Heart right ventricle (tissue), 16 donors: Measurements from ENCODE around the gene MAGEB2. TPM values are rescaled to one million over a fixed set of nuclear protein-coding genes. Genes with fewer than 3 reads are reported as not detected.

Source experiments
- ATAC-seq, 8 donors: fragments of 200-7000 bp; cut with Tn5 transposase; one replicate each; pipeline ENCODE4 v1.9.1; 2020; ENCODE audit warnings: mild to moderate bottlenecking in 8 of 8, moderate library complexity in 8 of 8, moderate number of reproducible peaks in 1 of 8
- DNase-seq, 2 donors: peaks; one replicate each; pipeline ENCODE4 v3.0.0-alpha.2; 2020
- H3K27ac ChIP-seq, 10 donors: fragments of 200-600 bp; sonication (generic) in 2 of 10; one replicate each; pipeline versions ENCODE4 v1.5.0 to v1.8.0; 2020 to 2022; ENCODE audit warnings: mild to moderate bottlenecking in 3 of 10
- H3K27me3 ChIP-seq, 7 donors: fragments of 200-600 bp; one replicate each; pipeline ENCODE4 v1.8.0; 2021 to 2022; ENCODE audit warnings: mild to moderate bottlenecking in 2 of 7
- H3K36me3 ChIP-seq, 9 donors: fragments of 200-600 bp; sonication (generic) in 1 of 9; one replicate each; pipeline versions ENCODE4 v1.5.0 to v1.8.0; 2020 to 2022; ENCODE audit warnings: mild to moderate bottlenecking in 2 of 9
- H3K4me1 ChIP-seq, 9 donors: fragments of 200-600 bp; sonication (generic) in 1 of 9; one replicate each; pipeline versions ENCODE4 v1.5.0 to v1.8.0; 2020 to 2022; ENCODE audit warnings: mild to moderate bottlenecking in 4 of 9
- H3K4me3 ChIP-seq, 10 donors: fragments of 200-600 bp; sonication (generic) in 2 of 10; one replicate each; pipeline versions ENCODE4 v1.5.0 to v1.8.0; 2020 to 2022; ENCODE audit warnings: mild to moderate bottlenecking in 7 of 10, moderate library complexity in 2 of 10
- H3K9me3 ChIP-seq, 11 donors: fragments of 200-600 bp in 10 of 11; sonication (generic) in 2 of 11; one replicate each; pipeline versions ENCODE4 v1.5.0 to v1.8.0; 2013 to 2022; ENCODE audit warnings: mild to moderate bottlenecking in 2 of 11, control low read depth in 1 of 11, moderate library complexity in 1 of 11
- WGBS, 2 donors: extraction: QIAGEN DNeasy Blood & Tissue Kit; methylation state at CpG; one replicate each; pipeline ENCODE4 v1.1.7; 2013; ENCODE audit warnings: inconsistent platforms in 1 of 2; 5-methylcytosine and 5-hydroxymethylcytosine counted together
- intact Hi-C, 10 donors: fragments of 100-400 bp; cut with DNase I; formaldehyde crosslinking; loops; one replicate each; pipeline versions ENCODE4 v1.11.1 to v1.14.2; 2022
- polyA plus RNA-seq, 2 donors: library from polyadenylated mRNA; stranded (reverse); fragments of 200-250 nt; gene quantifications; one replicate each; pipeline ENCODE4 v1.2.3, GENCODE V29; 2013
- total RNA-seq, 10 donors: library from RNA; stranded (reverse); fragmentation: NEBNext Ultra II Directional in 3 of 10; extraction: Animal tissue kit (Norgen Biotek cat#: 25700) in 3 of 10; gene quantifications; one replicate each; pipeline versions ENCODE4 v1.2.1 to v1.2.4, GENCODE V29; 2021 to 2023
- TF ChIP-seq, protein P1 (sequence below), 9 donors: fragments of 200-600 bp; sonication (generic) in 2 of 9; IDR thresholded peaks; one replicate each; pipeline versions ENCODE4 v1.5.0 to v1.8.0; 2021 to 2022; ENCODE audit warnings: antibody characterized with exemption in 9 of 9, mild to moderate bottlenecking in 5 of 9, moderate library complexity in 1 of 9
- donor health status: Arrhythmogenic right ventricular cardiomyopathy.
- donor health status: ischemic (EF 13 %, LVEDD 7.1; RV severe dilation, severe dysfunction).
- donor health status: healthy with polysubstance abuse.
- donor health status: DM: no; HTN: yes; CAD: no.
- donor health status: DM: no; HTN: no; CAD: no.
- donor health status: ischemic (EF 25% LVEDD 6.9; RV normal size, moderate dysfunction).
- donor health status: ischemic (EF 25% LVEDD 5.7; RV mildly dilated, moderate dysfunction).
- donor health status: healthy.
- donor health status: DM: yes; HTN: yes; CAD: no.
- donor health status: Ischemic cardiomyopathy.
- donor health status: ischemic (EF 35%, LVEDD 5.7; RV mildly dilated, moderate dysfunction).
- donor health status: nonischemic (EF 11% LVEDD 7.7; RV severe dilation, severe dysfunction).
- donor health status: DM: yes; HTN: yes; CAD: no.
- donor health status: PGD.
- donor health status: ischemic (EF 29% LVEDD 5.4; RV normal size, mild dysfunction).
- donor health status: nonischemic (EF 23%, LVEDD 6.1; RV moderate dilation, normal function).

The MAGEB2 gene
- total and polyA plus RNA-seq, 12 donors, result not detected

DNA sequence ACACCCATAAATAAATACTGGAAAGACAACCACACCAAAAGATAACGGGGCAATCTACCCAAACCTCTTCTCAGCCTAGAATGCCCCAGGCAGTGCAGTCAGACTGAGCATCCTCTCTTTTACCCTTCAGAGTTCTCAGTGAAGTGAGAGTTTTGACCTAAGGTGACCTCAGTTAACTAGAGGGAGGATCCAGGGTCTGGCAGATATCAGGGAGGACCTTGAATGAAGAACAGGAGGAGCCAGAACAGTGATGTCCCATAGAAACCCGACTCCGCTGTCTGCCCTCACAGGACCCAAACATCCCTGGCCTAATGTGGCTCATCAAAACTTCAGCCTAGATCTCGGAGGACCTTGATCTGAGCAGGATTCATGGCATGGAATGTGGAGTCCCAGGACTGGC, 15.0 kb downstream of the MAGEB2 start, which contains the start of gene MAGEB3:
Gene MAGEB3, plus strand, starts transcription at position 263 of the 400 bp plus-strand sequence. CDS start 5,268 bp downstream, outside the sequence.
- Histone ChIP-seq H3K4me1 (no peaks in the 10 kb centered on the region), H3K9me3 (no peaks in the 10 kb centered on the region), H3K36me3 (no peaks in the 10 kb centered on the region), H3K27ac (no peak within 1 kb of the TSS), H3K27me3 (peaks cover 0 to 9% (median 0%) of the 10 kb centered on the region in 7 donors), H3K4me3 (no peak within 1 kb of the TSS)
- DNase-seq (no peak), ATAC-seq (no peak)
- WGBS, 2 donors, result 64 to 67% methylated on average over 4 of the region's 4 CpGs
- intact Hi-C loops, result no loop called here
- TF ChIP-seq, protein P1, sequence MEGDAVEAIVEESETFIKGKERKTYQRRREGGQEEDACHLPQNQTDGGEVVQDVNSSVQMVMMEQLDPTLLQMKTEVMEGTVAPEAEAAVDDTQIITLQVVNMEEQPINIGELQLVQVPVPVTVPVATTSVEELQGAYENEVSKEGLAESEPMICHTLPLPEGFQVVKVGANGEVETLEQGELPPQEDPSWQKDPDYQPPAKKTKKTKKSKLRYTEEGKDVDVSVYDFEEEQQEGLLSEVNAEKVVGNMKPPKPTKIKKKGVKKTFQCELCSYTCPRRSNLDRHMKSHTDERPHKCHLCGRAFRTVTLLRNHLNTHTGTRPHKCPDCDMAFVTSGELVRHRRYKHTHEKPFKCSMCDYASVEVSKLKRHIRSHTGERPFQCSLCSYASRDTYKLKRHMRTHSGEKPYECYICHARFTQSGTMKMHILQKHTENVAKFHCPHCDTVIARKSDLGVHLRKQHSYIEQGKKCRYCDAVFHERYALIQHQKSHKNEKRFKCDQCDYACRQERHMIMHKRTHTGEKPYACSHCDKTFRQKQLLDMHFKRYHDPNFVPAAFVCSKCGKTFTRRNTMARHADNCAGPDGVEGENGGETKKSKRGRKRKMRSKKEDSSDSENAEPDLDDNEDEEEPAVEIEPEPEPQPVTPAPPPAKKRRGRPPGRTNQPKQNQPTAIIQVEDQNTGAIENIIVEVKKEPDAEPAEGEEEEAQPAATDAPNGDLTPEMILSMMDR (IDR thresholded peaks at IDR 0.05), result no peak

DNA sequence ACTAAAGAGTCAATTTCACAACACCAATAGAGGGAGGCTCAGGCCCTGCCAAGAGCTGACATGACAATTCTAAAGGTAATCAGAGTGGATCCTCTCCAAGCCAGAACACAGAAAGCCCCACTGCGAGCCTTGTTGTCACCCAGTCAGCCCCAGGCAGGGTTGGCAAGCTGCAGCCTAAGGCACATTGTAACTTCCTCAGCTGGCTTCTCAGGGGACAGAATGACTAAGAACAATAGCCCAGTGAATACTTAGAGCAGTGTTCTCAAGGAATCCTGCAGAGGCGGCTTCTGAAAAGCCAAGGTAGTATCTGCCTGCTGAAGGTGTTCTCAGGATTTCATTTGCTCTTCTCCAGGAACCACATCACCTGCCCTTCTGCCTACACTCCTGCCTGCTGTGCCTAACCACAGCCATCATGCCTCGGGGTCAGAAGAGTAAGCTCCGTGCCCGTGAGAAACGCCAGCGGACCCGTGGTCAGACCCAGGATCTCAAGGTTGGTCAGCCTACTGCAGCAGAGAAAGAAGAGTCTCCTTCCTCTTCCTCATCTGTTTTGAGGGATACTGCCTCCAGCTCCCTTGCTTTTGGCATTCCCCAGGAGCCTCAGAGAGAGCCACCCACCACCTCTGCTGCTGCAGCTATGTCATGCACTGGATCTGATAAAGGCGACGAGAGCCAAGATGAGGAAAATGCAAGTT, 26.5 kb downstream of the MAGEB2 start, which contains the start of gene MAGEB4:
Gene MAGEB4, plus strand, starts transcription at position 277 of the 692 bp plus-strand sequence. Its CDS starts 136 bp downstream, at position 413.
- peaks cover 0 to 4% (median 0%) of the 10 kb centered on the region in 7 donors for H3K27me3 ChIP-seq
- ATAC-seq (no peak), DNase-seq (no peak)
- no peaks in the 10 kb centered on the region for H3K36me3 ChIP-seq
- intact Hi-C loops, result no loop called here
- H3K9me3 ChIP-seq, result no peaks in the 10 kb centered on the region
- TF ChIP-seq, protein P1 (IDR thresholded peaks at IDR 0.05), result no peak
- no peaks in the 10 kb centered on the region for H3K4me1 ChIP-seq
- 90 to 91% methylated on average over 10 of the region's 10 CpGs for WGBS, 2 donors
- no peak within 1 kb of the TSS for H3K4me3 ChIP-seq
- H3K27ac ChIP-seq, result no peak within 1 kb of the TSS

DNA sequence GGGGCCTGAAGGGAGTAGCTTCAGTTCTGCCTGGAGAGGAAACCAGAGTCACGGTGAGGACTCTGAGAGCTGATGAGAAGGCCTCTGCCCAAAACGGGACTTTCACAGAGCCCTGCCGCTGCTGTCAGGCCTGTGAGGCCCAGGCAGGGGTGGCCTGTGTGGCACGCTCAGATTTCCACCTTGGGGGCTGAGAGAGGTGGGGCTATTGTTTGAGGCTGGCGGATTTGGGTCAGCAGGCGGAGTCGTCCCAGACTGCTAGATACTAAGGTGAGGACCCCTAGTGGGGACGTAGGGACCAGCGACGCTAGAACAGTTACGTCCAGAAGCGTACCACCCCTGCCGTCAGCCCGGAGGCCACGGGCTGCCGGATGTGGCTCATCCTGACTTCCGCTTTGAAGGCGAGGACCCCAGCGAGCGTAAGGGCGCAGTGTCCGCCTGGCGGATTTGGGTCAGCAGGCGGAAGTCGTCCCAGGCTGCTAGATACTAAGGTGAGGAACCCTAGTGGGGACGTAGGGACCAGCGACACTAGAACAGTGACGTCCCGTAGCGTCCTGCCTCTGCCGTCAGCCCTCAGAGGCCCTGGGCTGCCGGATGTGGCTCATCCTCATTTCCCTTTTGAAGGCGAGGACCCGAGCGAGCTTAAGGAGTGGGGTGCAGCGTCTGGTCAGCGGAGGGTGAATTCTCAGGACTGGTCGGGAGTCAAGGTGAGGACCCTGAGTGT, 31.6 kb downstream of the MAGEB2 start, which contains the start of gene MAGEB1:
Gene MAGEB1, plus strand, starts transcription at position 378 of the 721 bp plus-strand sequence. CDS start 3,348 bp downstream, outside the sequence.
- Histone ChIP-seq H3K4me3 (no peak within 1 kb of the TSS), H3K27me3 (no peaks in the 10 kb centered on the region), H3K36me3 (no peaks in the 10 kb centered on the region), H3K27ac (no peak within 1 kb of the TSS), H3K9me3 (no peaks in the 10 kb centered on the region), H3K4me1 (no peaks in the 10 kb centered on the region)
- DNase-seq (no peak), ATAC-seq (no peak)
- intact Hi-C loops, result no loop called here
- 92% methylated on average over 33 to 38 of the region's 38 CpGs for WGBS, 2 donors
- TF ChIP-seq, protein P1 (IDR thresholded peaks at IDR 0.05), result no peak

DNA sequence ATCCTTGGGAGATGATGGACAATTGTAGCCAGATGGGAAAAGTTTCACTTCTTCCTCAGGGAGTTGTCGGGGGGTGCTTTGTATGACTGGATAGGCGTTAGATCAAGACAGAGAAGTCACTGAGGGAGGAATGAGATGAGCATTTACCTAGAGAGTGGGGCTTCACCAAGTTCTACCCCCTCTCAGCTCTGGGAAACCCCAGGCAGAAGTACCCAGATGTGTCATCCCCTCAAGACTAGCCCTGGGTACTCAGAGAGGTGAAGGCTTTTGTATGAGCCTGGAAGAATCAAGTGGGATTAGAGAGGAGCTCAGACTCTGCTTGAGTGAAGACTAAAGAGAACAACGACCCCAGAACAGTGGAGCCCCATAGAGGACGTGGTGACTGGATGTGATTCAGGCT, 33.5 kb downstream of the MAGEB2 start:
- intact Hi-C loops, result no loop called here
- DNase-seq (no peak), ATAC-seq (no peak)
- Histone ChIP-seq H3K4me1 (no peaks in the 10 kb centered on the region), H3K9me3 (no peaks in the 10 kb centered on the region), H3K4me3 (no peak overlapping the region), H3K27ac (no peak overlapping the region), H3K36me3 (no peaks in the 10 kb centered on the region), H3K27me3 (peaks cover 0 to 1% (median 0%) of the 10 kb centered on the region in 7 donors)
- 76 to 77% methylated on average over 4 of the region's 4 CpGs for WGBS, 2 donors
- TF ChIP-seq, protein P1 (IDR thresholded peaks at IDR 0.05), result no peak
